WI38 (cell line): ENCODE measurements around the gene CATSPERZ.

ENCODE experiments used
- H3K4me3 ChIP-seq: 2 replicates; pipeline ENCODE4 v1.5.1; 2011; ENCODE audit warnings: low read depth, mild to moderate bottlenecking, control low read depth, low read length
- CTCF ChIP-seq: IDR thresholded peaks from 2 replicates; pipeline ENCODE4 v1.5.1; 2012; ENCODE audit warnings: low read depth, mild to moderate bottlenecking, control low read depth, low read length

Gene CATSPERZ

GRCh38 chr11:64331569-64332371 is 31.6 kb downstream of the CATSPERZ start:
- peak; percentile 77 for TF ChIP-seq CTCF
- no peak overlapping the region for H3K4me3 ChIP-seq

- no peak for TF ChIP-seq CTCF
- H3K4me3 ChIP-seq, result no peak overlapping the region
Measured at GRCh38 chr11:64333556-64333955, 33.4 kb downstream of the CATSPERZ start.

GRCh38 chr11:64334764-64335735 is 34.9 kb downstream of the CATSPERZ start:
- TF ChIP-seq CTCF, result no peak
- H3K4me3 ChIP-seq, result no peak overlapping the region

GRCh38 chr11:64337538-64338249 is 37.5 kb downstream of the CATSPERZ start:
- no peak for TF ChIP-seq CTCF
- no peak overlapping the region for H3K4me3 ChIP-seq

- no peak for TF ChIP-seq CTCF
- H3K4me3 ChIP-seq, result no peak overlapping the region
Measured at GRCh38 chr11:64338716-64339115, 38.6 kb downstream of the CATSPERZ start.

GRCh38 chr11:64339286-64339685 is 39.1 kb downstream of the CATSPERZ start:
- no peak overlapping the region for H3K4me3 ChIP-seq
- TF ChIP-seq CTCF, result no peak
